GM12801 (cell line): ENCODE measurements around the gene DENND1A.

Source experiments
- TF ChIP-seq, protein P1 (sequence below): IDR thresholded peaks from one replicate; pipeline ENCODE4 v1.5.1; 2011; ENCODE audit warnings: control low read depth; ENCODE audit not compliant: insufficient read length; ENCODE audit errors: extremely low read depth

DENND1A gene

DNA sequence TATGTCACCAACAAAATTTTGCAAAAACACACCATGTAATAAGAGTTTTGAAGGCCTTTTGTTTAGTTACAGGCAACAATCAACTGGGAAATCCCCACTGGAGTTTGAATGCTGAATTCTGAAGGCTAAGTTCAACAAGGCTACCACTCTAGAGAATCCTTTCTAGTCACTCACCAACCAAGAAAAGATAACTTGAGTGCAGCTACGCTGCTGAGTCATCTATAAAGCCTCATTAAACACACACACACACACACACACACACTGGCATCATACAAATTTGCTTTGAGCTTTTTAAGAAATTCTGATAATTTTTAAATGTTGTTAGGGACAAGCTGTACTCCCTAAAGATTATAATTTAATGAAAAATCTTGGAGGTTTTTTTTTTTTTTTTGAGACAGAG lies 219.6 kb downstream of the DENND1A start:
- TF ChIP-seq, protein P1, sequence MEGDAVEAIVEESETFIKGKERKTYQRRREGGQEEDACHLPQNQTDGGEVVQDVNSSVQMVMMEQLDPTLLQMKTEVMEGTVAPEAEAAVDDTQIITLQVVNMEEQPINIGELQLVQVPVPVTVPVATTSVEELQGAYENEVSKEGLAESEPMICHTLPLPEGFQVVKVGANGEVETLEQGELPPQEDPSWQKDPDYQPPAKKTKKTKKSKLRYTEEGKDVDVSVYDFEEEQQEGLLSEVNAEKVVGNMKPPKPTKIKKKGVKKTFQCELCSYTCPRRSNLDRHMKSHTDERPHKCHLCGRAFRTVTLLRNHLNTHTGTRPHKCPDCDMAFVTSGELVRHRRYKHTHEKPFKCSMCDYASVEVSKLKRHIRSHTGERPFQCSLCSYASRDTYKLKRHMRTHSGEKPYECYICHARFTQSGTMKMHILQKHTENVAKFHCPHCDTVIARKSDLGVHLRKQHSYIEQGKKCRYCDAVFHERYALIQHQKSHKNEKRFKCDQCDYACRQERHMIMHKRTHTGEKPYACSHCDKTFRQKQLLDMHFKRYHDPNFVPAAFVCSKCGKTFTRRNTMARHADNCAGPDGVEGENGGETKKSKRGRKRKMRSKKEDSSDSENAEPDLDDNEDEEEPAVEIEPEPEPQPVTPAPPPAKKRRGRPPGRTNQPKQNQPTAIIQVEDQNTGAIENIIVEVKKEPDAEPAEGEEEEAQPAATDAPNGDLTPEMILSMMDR: no peak

DNA sequence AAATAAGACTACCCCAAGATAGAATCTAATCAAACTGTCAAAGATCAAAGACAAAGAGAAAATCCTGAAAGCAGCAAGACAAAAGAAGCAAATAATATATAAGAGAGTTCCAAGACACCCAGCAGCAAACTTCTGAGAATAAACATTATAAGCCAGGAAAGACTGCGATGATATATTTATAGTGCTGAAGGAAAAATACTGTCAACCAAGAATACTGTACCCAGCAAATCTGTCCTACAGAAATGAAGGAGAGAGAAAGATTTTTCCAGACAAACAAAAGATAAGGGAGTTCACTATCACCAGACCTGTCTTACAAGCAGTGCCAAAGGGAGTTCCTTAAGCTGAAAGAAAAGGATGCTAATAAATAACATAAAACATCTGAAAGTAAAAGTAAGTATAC lies 227.4 kb downstream of the DENND1A start:
- TF ChIP-seq, protein P1: no peak

DNA sequence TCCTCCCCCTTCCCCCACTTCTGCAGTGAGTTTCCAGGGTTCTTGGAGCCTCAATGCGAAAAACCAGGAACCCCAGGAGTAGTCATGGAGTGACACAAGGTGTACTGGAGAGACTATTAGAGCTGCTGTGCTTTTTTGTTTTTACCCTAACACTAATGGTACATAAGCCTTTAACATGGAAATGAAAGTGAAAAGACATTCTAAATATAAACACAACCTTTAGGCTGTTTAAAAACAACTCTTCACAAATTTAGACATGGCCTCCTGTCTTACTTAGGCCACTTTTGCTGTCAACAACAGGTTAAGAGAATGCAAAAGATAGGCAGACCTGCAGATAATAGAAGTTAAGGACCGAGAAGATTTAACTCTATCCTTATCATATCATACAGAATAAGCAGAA lies 232.2 kb downstream of the DENND1A start:
- TF ChIP-seq, protein P1: no peak

DNA sequence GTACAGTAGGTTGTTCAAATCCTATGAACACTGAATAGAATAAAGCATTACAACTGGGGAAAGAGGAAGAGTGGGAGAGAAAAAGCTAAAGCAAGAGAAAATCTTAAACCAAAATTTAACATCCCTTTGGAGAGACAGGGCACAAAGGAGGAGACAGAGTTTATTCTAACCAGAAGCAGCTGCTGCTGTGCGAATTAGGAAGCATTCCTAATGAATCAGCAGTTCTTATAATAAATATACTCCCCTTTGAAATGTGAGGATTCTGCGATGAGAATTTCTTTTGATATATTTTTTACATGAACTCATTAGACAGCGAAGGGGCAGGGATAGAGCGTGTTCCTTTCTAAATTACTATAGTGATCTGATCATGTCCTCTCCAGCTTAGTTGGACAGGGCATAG lies 233.4 kb downstream of the DENND1A start:
- TF ChIP-seq, protein P1: no peak

DNA sequence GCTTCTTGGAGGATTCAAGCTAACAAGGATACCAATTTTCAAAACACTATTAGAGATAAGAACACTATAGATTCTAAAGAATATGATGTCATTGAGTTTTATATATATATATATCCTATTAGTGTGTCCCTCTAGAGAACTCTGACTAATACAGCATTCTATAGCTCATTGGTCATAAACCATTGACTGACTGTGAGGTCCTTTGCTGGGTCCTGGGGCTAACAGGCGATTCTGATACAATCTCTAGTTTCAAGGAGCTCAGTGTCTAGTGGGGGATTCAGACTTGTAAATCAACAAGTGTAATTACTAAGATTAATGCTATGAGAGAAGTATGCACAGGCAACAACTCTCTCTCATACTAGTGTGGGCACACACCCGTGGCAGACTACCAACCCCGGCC lies 234.5 kb downstream of the DENND1A start:
- TF ChIP-seq, protein P1: no peak

DNA sequence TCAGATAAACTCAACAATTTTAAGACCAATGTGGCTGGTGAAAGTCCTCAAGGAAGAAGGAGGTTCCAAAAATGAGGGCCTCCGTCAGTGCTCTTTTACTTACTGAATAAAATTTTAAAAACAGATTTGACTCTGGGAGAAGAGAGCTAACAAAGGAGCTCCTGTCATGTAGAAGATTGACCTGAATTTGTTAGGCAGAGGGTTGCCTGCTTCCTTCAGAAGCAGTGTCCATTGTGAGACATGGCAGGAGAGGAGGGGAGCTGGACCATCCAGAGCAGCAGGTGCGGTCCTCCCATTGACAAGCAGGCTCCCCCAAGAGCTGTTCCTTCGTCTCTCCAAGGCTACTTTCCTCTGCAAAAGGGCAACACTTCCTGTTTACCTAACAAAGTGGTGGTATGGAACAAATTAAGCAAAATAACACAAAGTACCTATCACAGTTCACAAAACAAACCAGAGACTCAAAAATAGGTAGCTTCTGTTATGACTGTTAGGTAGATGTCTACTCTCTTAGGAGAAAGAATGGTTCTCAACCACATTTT lies 238.1 kb downstream of the DENND1A start:
- TF ChIP-seq, protein P1: no peak

DNA sequence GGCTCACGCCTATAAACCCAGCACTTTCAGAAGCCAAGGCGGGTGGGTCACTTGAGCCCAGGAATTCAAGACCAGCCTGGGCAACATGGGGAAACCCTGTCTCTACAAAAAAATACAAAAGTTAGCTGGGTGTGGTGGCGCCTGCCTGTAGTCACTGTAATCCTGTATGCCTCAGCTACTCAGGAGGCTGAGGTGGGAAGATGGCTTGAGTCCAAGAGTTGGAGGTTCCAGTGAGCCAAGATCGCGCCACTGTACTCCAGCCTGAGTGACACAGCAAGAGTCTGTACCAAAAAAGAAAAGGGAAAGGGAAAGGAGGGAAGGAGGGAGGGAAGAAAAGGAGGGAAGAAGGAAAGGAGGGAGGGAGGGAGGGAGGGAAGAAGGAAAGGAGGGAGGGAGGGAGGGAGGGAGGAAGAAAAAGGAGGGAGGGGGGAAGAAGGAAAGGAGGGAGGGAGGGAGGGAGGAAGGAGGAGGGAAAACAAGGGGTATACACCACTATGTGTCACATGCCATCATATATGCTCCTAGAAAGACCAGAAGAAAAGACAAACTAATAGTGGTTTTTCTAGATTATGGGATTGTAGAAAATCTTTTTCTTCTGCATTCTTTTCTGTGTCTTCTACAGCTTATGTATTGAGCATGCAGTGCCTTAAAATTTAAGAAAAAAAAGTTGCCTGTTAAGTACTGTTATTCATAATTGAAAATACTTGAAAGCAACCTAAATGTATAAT lies 240.1 kb downstream of the DENND1A start:
- TF ChIP-seq, protein P1: no peak
